Measurements from ENCODE around the gene WDR7. TPM values are rescaled to one million over a fixed set of nuclear protein-coding genes. Genes with fewer than 3 reads are reported as not detected.

The WDR7 gene
- total and polyA plus RNA-seq, 2 experiments from 2014 or later: 7.0 to 14.8 TPM

DNA sequence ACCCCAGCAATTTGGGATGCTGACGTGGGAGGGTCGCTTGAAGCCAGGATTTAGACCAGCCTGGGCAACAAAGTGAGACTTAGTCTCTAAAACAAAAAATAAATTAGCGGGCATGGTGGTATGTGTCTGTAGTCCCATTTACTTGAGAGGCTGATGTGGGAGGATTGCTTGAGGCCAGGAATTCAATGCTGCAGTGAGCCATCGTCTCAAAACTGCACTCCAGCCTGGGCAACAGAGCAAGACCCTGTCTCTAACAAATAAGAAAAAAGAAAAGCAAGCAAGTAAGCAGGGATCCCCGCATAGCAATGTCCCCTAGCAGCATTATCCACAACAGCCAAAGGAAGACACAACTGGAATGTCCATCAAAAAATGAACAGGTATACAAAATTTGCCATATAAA lies 16.2 kb upstream of the WDR7 start:
- TF ChIP-seq ZNF331 (CRISPR knock-in tag; IDR thresholded peaks at IDR 0.05; ENCODE audit: low read depth): no peak
- TF ChIP-seq EZH2phosphoT487 (IDR thresholded peaks at IDR 0.05; ENCODE audit: unreplicated experiment): no peak
- no peak for TF ChIP-seq ZNF114 (CRISPR knock-in tag; IDR thresholded peaks at IDR 0.05)
- TF ChIP-seq, protein P1, sequence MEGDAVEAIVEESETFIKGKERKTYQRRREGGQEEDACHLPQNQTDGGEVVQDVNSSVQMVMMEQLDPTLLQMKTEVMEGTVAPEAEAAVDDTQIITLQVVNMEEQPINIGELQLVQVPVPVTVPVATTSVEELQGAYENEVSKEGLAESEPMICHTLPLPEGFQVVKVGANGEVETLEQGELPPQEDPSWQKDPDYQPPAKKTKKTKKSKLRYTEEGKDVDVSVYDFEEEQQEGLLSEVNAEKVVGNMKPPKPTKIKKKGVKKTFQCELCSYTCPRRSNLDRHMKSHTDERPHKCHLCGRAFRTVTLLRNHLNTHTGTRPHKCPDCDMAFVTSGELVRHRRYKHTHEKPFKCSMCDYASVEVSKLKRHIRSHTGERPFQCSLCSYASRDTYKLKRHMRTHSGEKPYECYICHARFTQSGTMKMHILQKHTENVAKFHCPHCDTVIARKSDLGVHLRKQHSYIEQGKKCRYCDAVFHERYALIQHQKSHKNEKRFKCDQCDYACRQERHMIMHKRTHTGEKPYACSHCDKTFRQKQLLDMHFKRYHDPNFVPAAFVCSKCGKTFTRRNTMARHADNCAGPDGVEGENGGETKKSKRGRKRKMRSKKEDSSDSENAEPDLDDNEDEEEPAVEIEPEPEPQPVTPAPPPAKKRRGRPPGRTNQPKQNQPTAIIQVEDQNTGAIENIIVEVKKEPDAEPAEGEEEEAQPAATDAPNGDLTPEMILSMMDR (conservative IDR thresholded peaks at IDR 0.05; ENCODE audit: low read depth in 2 of 2): no peak
- no peak for TF ChIP-seq NANOG (IDR thresholded peaks at IDR 0.05; ENCODE audit: borderline replicate concordance)
- TF ChIP-seq STAT1 (IDR thresholded peaks at IDR 0.05; ENCODE audit: unreplicated experiment): no peak
- TF ChIP-seq POLR2AphosphoS5 (IDR thresholded peaks at IDR 0.05; ENCODE audit: low read depth): no peak
- TF ChIP-seq, protein P2, sequence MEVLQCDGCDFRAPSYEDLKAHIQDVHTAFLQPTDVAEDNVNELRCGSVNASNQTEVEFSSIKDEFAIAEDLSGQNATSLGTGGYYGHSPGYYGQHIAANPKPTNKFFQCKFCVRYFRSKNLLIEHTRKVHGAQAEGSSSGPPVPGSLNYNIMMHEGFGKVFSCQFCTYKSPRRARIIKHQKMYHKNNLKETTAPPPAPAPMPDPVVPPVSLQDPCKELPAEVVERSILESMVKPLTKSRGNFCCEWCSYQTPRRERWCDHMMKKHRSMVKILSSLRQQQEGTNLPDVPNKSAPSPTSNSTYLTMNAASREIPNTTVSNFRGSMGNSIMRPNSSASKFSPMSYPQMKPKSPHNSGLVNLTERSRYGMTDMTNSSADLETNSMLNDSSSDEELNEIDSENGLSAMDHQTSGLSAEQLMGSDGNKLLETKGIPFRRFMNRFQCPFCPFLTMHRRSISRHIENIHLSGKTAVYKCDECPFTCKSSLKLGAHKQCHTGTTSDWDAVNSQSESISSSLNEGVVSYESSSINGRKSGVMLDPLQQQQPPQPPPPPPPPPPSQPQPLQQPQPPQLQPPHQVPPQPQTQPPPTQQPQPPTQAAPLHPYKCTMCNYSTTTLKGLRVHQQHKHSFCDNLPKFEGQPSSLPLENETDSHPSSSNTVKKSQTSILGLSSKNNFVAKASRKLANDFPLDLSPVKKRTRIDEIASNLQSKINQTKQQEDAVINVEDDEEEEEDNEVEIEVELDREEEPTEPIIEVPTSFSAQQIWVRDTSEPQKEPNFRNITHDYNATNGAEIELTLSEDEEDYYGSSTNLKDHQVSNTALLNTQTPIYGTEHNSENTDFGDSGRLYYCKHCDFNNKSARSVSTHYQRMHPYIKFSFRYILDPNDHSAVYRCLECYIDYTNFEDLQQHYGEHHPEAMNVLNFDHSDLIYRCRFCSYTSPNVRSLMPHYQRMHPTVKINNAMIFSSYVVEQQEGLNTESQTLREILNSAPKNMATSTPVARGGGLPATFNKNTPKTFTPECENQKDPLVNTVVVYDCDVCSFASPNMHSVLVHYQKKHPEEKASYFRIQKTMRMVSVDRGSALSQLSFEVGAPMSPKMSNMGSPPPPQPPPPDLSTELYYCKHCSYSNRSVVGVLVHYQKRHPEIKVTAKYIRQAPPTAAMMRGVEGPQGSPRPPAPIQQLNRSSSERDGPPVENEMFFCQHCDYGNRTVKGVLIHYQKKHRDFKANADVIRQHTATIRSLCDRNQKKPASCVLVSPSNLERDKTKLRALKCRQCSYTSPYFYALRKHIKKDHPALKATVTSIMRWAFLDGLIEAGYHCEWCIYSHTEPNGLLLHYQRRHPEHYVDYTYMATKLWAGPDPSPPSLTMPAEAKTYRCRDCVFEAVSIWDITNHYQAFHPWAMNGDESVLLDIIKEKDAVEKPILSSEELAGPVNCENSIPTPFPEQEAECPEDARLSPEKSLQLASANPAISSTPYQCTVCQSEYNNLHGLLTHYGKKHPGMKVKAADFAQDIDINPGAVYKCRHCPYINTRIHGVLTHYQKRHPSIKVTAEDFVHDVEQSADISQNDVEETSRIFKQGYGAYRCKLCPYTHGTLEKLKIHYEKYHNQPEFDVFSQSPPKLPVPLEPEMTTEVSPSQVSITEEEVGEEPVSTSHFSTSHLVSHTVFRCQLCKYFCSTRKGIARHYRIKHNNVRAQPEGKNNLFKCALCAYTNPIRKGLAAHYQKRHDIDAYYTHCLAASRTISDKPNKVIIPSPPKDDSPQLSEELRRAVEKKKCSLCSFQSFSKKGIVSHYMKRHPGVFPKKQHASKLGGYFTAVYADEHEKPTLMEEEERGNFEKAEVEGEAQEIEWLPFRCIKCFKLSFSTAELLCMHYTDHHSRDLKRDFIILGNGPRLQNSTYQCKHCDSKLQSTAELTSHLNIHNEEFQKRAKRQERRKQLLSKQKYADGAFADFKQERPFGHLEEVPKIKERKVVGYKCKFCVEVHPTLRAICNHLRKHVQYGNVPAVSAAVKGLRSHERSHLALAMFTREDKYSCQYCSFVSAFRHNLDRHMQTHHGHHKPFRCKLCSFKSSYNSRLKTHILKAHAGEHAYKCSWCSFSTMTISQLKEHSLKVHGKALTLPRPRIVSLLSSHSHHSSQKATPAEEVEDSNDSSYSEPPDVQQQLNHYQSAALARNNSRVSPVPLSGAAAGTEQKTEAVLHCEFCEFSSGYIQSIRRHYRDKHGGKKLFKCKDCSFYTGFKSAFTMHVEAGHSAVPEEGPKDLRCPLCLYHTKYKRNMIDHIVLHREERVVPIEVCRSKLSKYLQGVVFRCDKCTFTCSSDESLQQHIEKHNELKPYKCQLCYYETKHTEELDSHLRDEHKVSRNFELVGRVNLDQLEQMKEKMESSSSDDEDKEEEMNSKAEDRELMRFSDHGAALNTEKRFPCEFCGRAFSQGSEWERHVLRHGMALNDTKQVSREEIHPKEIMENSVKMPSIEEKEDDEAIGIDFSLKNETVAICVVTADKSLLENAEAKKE (CRISPR knock-in tag; IDR thresholded peaks at IDR 0.05): no peak
- no peak for TF ChIP-seq CREB1 (CRISPR knock-in tag; IDR thresholded peaks at IDR 0.05; ENCODE audit: low read depth)
- TF ChIP-seq JUNB (IDR thresholded peaks at IDR 0.05; ENCODE audit: unreplicated experiment): no peak
- peaks cover 41% of the 10 kb centered on the region for H4K20me1 ChIP-seq (replicated peaks; ENCODE audit: insufficient read depth)

More for the DNA sequence above, 16.2 kb upstream of the WDR7 start:
- Histone ChIP-seq H3K27ac (ENCODE audit: low read depth) (no peak overlapping the region), H3K4me3 (no peak overlapping the region), H3K79me2 (replicated peaks; ENCODE audit: insufficient read depth) (peaks cover 83% of the 10 kb centered on the region), H3K4me2 (no peak overlapping the region), H3K36me3 (ENCODE audit: insufficient read depth) (no peaks in the 10 kb centered on the region), H3K27me3 (ENCODE audit: insufficient read depth) (no peaks in the 10 kb centered on the region), H3K4me1 (ENCODE audit: insufficient read depth) (peaks cover 14% of the 10 kb centered on the region; the same call in 1 of the 2 replicates), H3K9me2 (ENCODE audit: insufficient read depth) (no peaks in the 10 kb centered on the region), H2AFZ (no peak overlapping the region), H3F3A (replicated peaks; ENCODE audit: low read depth) (no peaks in the 10 kb centered on the region)
- Mint-ChIP-seq H3K4me3 (no peak overlapping the region), H3K27me3 (ENCODE audit: insufficient read depth, low read depth, poor library complexity) (peaks cover 7% of the 10 kb centered on the region), H3K4me1 (peaks cover 13% of the 10 kb centered on the region), H3K27ac (no peak overlapping the region), H3K9me3 (no peaks in the 10 kb centered on the region; the same call in 2 of the 3 replicates), H3K36me3 (ENCODE audit: low read depth) (peaks cover 22% of the 10 kb centered on the region)
- no peak for ATAC-seq
- DNase-seq (ENCODE audit: low spot score): no peak
